Body of pancreas (tissue), 4 donors: ENCODE results near the gene RDX.

Source experiments
- POLR2A ChIP-seq, 3 donors: fragments of 450-650 bp; IDR thresholded peaks; one replicate each; pipeline ENCODE4 v1.6.1; 2016; ENCODE audit warnings: antibody characterized with exemption in 3 of 3, mild to moderate bottlenecking in 2 of 3
- TF ChIP-seq, protein P1 (sequence below), 7 experiments: fragments of 450-650 bp in 4 of 7; fragments of 200-600 bp in 3 of 7; sonication (generic) in 3 of 7; IDR thresholded peaks; one replicate each; pipeline ENCODE4 v1.5.1; 2016 to 2019; ENCODE audit warnings: antibody characterized with exemption in 7 of 7

DNA sequence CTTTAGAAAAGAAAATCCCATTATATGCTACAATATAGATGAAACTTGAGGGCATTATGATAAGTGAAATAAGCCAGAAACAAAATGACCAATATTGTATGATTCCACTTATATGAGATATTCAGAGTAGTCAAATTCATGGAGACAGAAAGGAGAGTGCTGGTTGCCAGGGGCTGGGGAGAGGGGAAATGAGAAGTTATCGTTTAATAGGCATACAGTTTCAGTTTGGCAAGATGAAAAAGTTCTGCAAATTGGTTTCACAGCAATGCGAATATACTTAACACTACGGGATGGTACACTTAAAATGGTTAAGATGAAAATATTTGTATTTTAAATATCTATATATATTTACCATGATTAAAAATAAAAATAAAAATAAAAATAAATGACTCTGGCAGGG lies 31.1 kb upstream of the RDX start:
- TF ChIP-seq, protein P1, sequence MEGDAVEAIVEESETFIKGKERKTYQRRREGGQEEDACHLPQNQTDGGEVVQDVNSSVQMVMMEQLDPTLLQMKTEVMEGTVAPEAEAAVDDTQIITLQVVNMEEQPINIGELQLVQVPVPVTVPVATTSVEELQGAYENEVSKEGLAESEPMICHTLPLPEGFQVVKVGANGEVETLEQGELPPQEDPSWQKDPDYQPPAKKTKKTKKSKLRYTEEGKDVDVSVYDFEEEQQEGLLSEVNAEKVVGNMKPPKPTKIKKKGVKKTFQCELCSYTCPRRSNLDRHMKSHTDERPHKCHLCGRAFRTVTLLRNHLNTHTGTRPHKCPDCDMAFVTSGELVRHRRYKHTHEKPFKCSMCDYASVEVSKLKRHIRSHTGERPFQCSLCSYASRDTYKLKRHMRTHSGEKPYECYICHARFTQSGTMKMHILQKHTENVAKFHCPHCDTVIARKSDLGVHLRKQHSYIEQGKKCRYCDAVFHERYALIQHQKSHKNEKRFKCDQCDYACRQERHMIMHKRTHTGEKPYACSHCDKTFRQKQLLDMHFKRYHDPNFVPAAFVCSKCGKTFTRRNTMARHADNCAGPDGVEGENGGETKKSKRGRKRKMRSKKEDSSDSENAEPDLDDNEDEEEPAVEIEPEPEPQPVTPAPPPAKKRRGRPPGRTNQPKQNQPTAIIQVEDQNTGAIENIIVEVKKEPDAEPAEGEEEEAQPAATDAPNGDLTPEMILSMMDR (IDR thresholded peaks at IDR 0.05), result no peak
- TF ChIP-seq POLR2A (IDR thresholded peaks at IDR 0.05), result no peak
